ENCODE data around the gene SLC16A2.

The SLC16A2 gene

GRCh38 chrX:74395556-74395955 is 25.7 kb upstream of the SLC16A2 start:
- no peak for TF ChIP-seq CTCF (IDR thresholded peaks at IDR 0.05; ENCODE audit: insufficient read depth, missing control alignments)
- FAIRE-seq (no peak), DNase-seq (ENCODE audit: insufficient read length, low spot score) (no peak)

- no peak for TF ChIP-seq CTCF (IDR thresholded peaks at IDR 0.05; ENCODE audit: insufficient read depth, missing control alignments)
- DNase-seq (ENCODE audit: insufficient read length, low spot score) (no peak), FAIRE-seq (no peak)
Measured at GRCh38 chrX:74405973-74406489, 15.3 kb upstream of the SLC16A2 start.

GRCh38 chrX:74408304-74408703 is 13.0 kb upstream of the SLC16A2 start:
- no peak for DNase-seq (ENCODE audit: insufficient read length, low spot score)
- FAIRE-seq, result no peak
- TF ChIP-seq CTCF (IDR thresholded peaks at IDR 0.05; ENCODE audit: insufficient read depth, missing control alignments), result no peak

- FAIRE-seq, result no peak
- TF ChIP-seq CTCF (IDR thresholded peaks at IDR 0.05; ENCODE audit: insufficient read depth, missing control alignments), result no peak
- DNase-seq (ENCODE audit: insufficient read length, low spot score), result no peak
Measured at GRCh38 chrX:74419864-74420195, 1.5 kb upstream of the SLC16A2 start.

GRCh38 chrX:74420196-74421035 is 877 bp upstream of the SLC16A2 start:
- no peak for DNase-seq (ENCODE audit: insufficient read length, low spot score)
- no peak for FAIRE-seq

GRCh38 chrX:74421740-74422352 is 553 bp downstream of the SLC16A2 start:
- no peak for FAIRE-seq
- TF ChIP-seq CTCF (IDR thresholded peaks at IDR 0.05; ENCODE audit: insufficient read depth, missing control alignments), result no peak

More at GRCh38 chrX:74420196-74421035, 877 bp upstream of the SLC16A2 start:
- TF ChIP-seq CTCF (IDR thresholded peaks at IDR 0.05; ENCODE audit: insufficient read depth, missing control alignments), result no peak

More at GRCh38 chrX:74421740-74422352, 553 bp downstream of the SLC16A2 start:
- DNase-seq (ENCODE audit: insufficient read length, low spot score), result no peak
